Measurements from ENCODE around the gene PLEKHH3.
A peak's percentile ranks its signal among the peaks of the same experiment; 100 is the strongest.

PLEKHH3 gene

GRCh38 chr17:42676424-42677011 lies at the start of gene PLEKHH3:
PLEKHH3 (minus strand) TSS chr17:42676994; CDS start chr17:42676563, 431 bp downstream.
- DNase-seq (ENCODE audit: low read depth), result no peak

GRCh38 chr17:42725143-42725542 lies 48.3 kb upstream of the PLEKHH3 start:
- no peak for DNase-seq (ENCODE audit: low read depth)

GRCh38 chr17:42723636-42724035 lies 46.8 kb upstream of the PLEKHH3 start:
- no peak for DNase-seq (ENCODE audit: low read depth)

GRCh38 chr17:42720996-42721583 lies 44.3 kb upstream of the PLEKHH3 start:
- peak; percentile 35 for DNase-seq (ENCODE audit: low read depth)

GRCh38 chr17:42709561-42709960 lies 32.8 kb upstream of the PLEKHH3 start:
- DNase-seq (ENCODE audit: low read depth), result no peak

GRCh38 chr17:42708588-42708987 lies 31.8 kb upstream of the PLEKHH3 start:
- DNase-seq (ENCODE audit: low read depth), result no peak

GRCh38 chr17:42706732-42707131 lies 29.9 kb upstream of the PLEKHH3 start:
- no peak for DNase-seq (ENCODE audit: low read depth)

- DNase-seq (ENCODE audit: low read depth), result no peak
Observed at GRCh38 chr17:42704837-42705494, 28.2 kb upstream of the PLEKHH3 start.

- DNase-seq (ENCODE audit: low read depth), result no peak
Observed at GRCh38 chr17:42704490-42704836, 27.7 kb upstream of the PLEKHH3 start.

- DNase-seq (ENCODE audit: low read depth), result no peak
Observed at GRCh38 chr17:42702446-42702845, 25.7 kb upstream of the PLEKHH3 start.

- no peak for DNase-seq (ENCODE audit: low read depth)
Observed at GRCh38 chr17:42700586-42701289, 23.9 kb upstream of the PLEKHH3 start.

GRCh38 chr17:42699415-42699740 lies 22.6 kb upstream of the PLEKHH3 start:
- DNase-seq (ENCODE audit: low read depth), result no peak

- DNase-seq (ENCODE audit: low read depth), result peak; percentile 78
Observed at GRCh38 chr17:42698736-42699414, 22.1 kb upstream of the PLEKHH3 start.

- DNase-seq (ENCODE audit: low read depth), result no peak
Observed at GRCh38 chr17:42697108-42697811, 20.5 kb upstream of the PLEKHH3 start.

- no peak for DNase-seq (ENCODE audit: low read depth)
Observed at GRCh38 chr17:42695500-42695899, 18.7 kb upstream of the PLEKHH3 start.

- no peak for DNase-seq (ENCODE audit: low read depth)
Observed at GRCh38 chr17:42694524-42694923, 17.7 kb upstream of the PLEKHH3 start.

- no peak for DNase-seq (ENCODE audit: low read depth)
Observed at GRCh38 chr17:42692489-42692888, 15.7 kb upstream of the PLEKHH3 start.

GRCh38 chr17:42691021-42691545 lies 14.3 kb upstream of the PLEKHH3 start:
- no peak for DNase-seq (ENCODE audit: low read depth)

GRCh38 chr17:42690596-42690995 lies 13.8 kb upstream of the PLEKHH3 start:
- DNase-seq (ENCODE audit: low read depth), result no peak

GRCh38 chr17:42687707-42688320 lies 11.0 kb upstream of the PLEKHH3 start:
- no peak for DNase-seq (ENCODE audit: low read depth)

GRCh38 chr17:42686520-42687128 lies 9.8 kb upstream of the PLEKHH3 start:
- no peak for DNase-seq (ENCODE audit: low read depth)
